Ovary (tissue), 3 donors: Measurements from ENCODE around the gene CCL24.

Experiments
- CTCF ChIP-seq, 3 donors: fragments of 450-650 bp in 2 of 3; fragments of 200-600 bp in 1 of 3; IDR thresholded peaks; one replicate each; pipeline versions ENCODE4 v1.5.1 to v1.8.0; 2016 to 2022; ENCODE audit warnings: antibody characterized with exemption in 3 of 3, mild to moderate bottlenecking in 1 of 3
- EP300 ChIP-seq: sonication (generic); formaldehyde crosslinking; IDR thresholded peaks from one replicate; pipeline ENCODE4 v1.6.1; 2017; ENCODE audit warnings: antibody characterized with exemption
- POLR2A ChIP-seq: fragments of 450-650 bp; IDR thresholded peaks from one replicate; pipeline ENCODE4 v1.6.1; 2017; ENCODE audit warnings: antibody characterized with exemption, mild to moderate bottlenecking, moderate library complexity
- donor health status: DM: no; HTN: no; CAD: no.

GRCh38 chr7:75842836-75843446 lies 29.3 kb upstream of the CCL24 start:
- TF ChIP-seq CTCF (IDR thresholded peaks at IDR 0.05) = no peak
- TF ChIP-seq POLR2A = no peak
- TF ChIP-seq EP300 = no peak
